Measurements from ENCODE around the gene ACSS2.

The ACSS2 gene

GRCh38 chr20:34834459-34834893, 41.9 kb upstream of the ACSS2 start:
- H3K4me2 ChIP-seq (ENCODE audit: low read depth, low read length): no peak overlapping the region
- H2AFZ ChIP-seq (ENCODE audit: low read length): no peak overlapping the region
- no peaks in the 10 kb centered on the region for H3K9me3 ChIP-seq (replicated peaks; ENCODE audit: insufficient read depth, low read length)
- no peaks in the 10 kb centered on the region for H4K20me1 ChIP-seq (ENCODE audit: insufficient read depth, low read length)
- H3K27me3 ChIP-seq (replicated peaks; ENCODE audit: insufficient read depth, low read length): no peaks in the 10 kb centered on the region
- H3K4me3 ChIP-seq (ENCODE audit: low read length): no peak overlapping the region
- H3K36me3 ChIP-seq (replicated peaks; ENCODE audit: insufficient read depth, low read length): no peaks in the 10 kb centered on the region
- no peaks in the 10 kb centered on the region for H3K79me2 ChIP-seq (ENCODE audit: low read length)
- H3K4me1 ChIP-seq (ENCODE audit: low read length): no peaks in the 10 kb centered on the region
- H3F3A ChIP-seq (ENCODE audit: insufficient read depth, low read length): no peaks in the 10 kb centered on the region
- H3K9ac ChIP-seq (ENCODE audit: low read length): no peak overlapping the region
- TF ChIP-seq EZH2 (optimal IDR thresholded peaks at IDR 0.05; ENCODE audit: low read depth, low read length) (no peak), CTCF (IDR thresholded peaks at IDR 0.05; ENCODE audit: low read length) (peak; percentile 49)
- no peaks in the 10 kb centered on the region for H3K9me2 ChIP-seq (replicated peaks; ENCODE audit: insufficient read depth, low read length)
- peak; percentile 58 for DNase-seq
- no peak overlapping the region for H3K27ac ChIP-seq (ENCODE audit: low read length)

- no peak for DNase-seq
- H3K27me3 ChIP-seq (replicated peaks; ENCODE audit: insufficient read depth, low read length): no peaks in the 10 kb centered on the region
- H3K4me2 ChIP-seq (ENCODE audit: low read depth, low read length): no peak overlapping the region
- H2AFZ ChIP-seq (ENCODE audit: low read length): no peak overlapping the region
- H3K9ac ChIP-seq (ENCODE audit: low read length): no peak overlapping the region
- H3K27ac ChIP-seq (ENCODE audit: low read length): no peak overlapping the region
- H3K4me3 ChIP-seq (ENCODE audit: low read length): no peak overlapping the region
- H3K79me2 ChIP-seq (ENCODE audit: low read length): no peaks in the 10 kb centered on the region
- H3F3A ChIP-seq (ENCODE audit: insufficient read depth, low read length): no peaks in the 10 kb centered on the region
- no peaks in the 10 kb centered on the region for H4K20me1 ChIP-seq (ENCODE audit: insufficient read depth, low read length)
- no peaks in the 10 kb centered on the region for H3K36me3 ChIP-seq (replicated peaks; ENCODE audit: insufficient read depth, low read length)
- H3K9me3 ChIP-seq (replicated peaks; ENCODE audit: insufficient read depth, low read length): no peaks in the 10 kb centered on the region
- TF ChIP-seq EZH2 (optimal IDR thresholded peaks at IDR 0.05; ENCODE audit: low read depth, low read length) (no peak), EZH2phosphoT487 (IDR thresholded peaks at IDR 0.05; ENCODE audit: low read length) (no peak), CTCF (IDR thresholded peaks at IDR 0.05; ENCODE audit: low read length) (no peak)
- H3K9me2 ChIP-seq (replicated peaks; ENCODE audit: insufficient read depth, low read length): no peaks in the 10 kb centered on the region
- H3K4me1 ChIP-seq (ENCODE audit: low read length): no peaks in the 10 kb centered on the region
These were observed 34.3 kb upstream of the ACSS2 start for GRCh38 chr20:34842143-34842542.

- H3K27me3 ChIP-seq (replicated peaks; ENCODE audit: insufficient read depth, low read length): no peaks in the 10 kb centered on the region
- H3K9me2 ChIP-seq (replicated peaks; ENCODE audit: insufficient read depth, low read length): no peaks in the 10 kb centered on the region
- no peaks in the 10 kb centered on the region for H3K9me3 ChIP-seq (replicated peaks; ENCODE audit: insufficient read depth, low read length)
- no peaks in the 10 kb centered on the region for H3K4me1 ChIP-seq (ENCODE audit: low read length)
- no peak for TF ChIP-seq EZH2phosphoT487 (IDR thresholded peaks at IDR 0.05; ENCODE audit: low read length)
- no peak for TF ChIP-seq EZH2 (optimal IDR thresholded peaks at IDR 0.05; ENCODE audit: low read depth, low read length)
- TF ChIP-seq CTCF (IDR thresholded peaks at IDR 0.05; ENCODE audit: low read length): no peak
- DNase-seq: no peak
- H4K20me1 ChIP-seq (ENCODE audit: insufficient read depth, low read length): no peaks in the 10 kb centered on the region
- H3K4me3 ChIP-seq (ENCODE audit: low read length): no peak overlapping the region
- no peaks in the 10 kb centered on the region for H3F3A ChIP-seq (ENCODE audit: insufficient read depth, low read length)
- H3K79me2 ChIP-seq (ENCODE audit: low read length): no peaks in the 10 kb centered on the region
- H3K9ac ChIP-seq (ENCODE audit: low read length): no peak overlapping the region
- H3K4me2 ChIP-seq (ENCODE audit: low read depth, low read length): no peak overlapping the region
- H2AFZ ChIP-seq (ENCODE audit: low read length): no peak overlapping the region
- H3K27ac ChIP-seq (ENCODE audit: low read length): no peak overlapping the region
- H3K36me3 ChIP-seq (replicated peaks; ENCODE audit: insufficient read depth, low read length): no peaks in the 10 kb centered on the region
These were observed 33.0 kb upstream of the ACSS2 start for GRCh38 chr20:34843421-34843820.
